Gastroesophageal sphincter (tissue), 3 donors: Measurements from ENCODE around the gene NOTCH4.

Experiments
- POLR2A ChIP-seq, 2 donors: fragments of 450-650 bp; IDR thresholded peaks; one replicate each; pipeline ENCODE4 v1.6.1; 2017; ENCODE audit warnings: antibody characterized with exemption in 2 of 2, mild to moderate bottlenecking in 2 of 2, moderate library complexity in 1 of 2
- TF ChIP-seq, protein P1 (sequence below), 4 experiments: fragments of 200-600 bp in 2 of 4; fragments of 450-650 bp in 2 of 4; sonication (generic) in 1 of 4; IDR thresholded peaks; one replicate each; pipeline ENCODE4 v1.5.1; 2017 to 2019; ENCODE audit warnings: antibody characterized with exemption in 4 of 4, mild to moderate bottlenecking in 2 of 4, moderate library complexity in 2 of 4

GRCh38 chr6:32171234-32171633, 52.6 kb downstream of the NOTCH4 start:
- TF ChIP-seq, protein P1, sequence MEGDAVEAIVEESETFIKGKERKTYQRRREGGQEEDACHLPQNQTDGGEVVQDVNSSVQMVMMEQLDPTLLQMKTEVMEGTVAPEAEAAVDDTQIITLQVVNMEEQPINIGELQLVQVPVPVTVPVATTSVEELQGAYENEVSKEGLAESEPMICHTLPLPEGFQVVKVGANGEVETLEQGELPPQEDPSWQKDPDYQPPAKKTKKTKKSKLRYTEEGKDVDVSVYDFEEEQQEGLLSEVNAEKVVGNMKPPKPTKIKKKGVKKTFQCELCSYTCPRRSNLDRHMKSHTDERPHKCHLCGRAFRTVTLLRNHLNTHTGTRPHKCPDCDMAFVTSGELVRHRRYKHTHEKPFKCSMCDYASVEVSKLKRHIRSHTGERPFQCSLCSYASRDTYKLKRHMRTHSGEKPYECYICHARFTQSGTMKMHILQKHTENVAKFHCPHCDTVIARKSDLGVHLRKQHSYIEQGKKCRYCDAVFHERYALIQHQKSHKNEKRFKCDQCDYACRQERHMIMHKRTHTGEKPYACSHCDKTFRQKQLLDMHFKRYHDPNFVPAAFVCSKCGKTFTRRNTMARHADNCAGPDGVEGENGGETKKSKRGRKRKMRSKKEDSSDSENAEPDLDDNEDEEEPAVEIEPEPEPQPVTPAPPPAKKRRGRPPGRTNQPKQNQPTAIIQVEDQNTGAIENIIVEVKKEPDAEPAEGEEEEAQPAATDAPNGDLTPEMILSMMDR (IDR thresholded peaks at IDR 0.05): no peak
- TF ChIP-seq POLR2A (IDR thresholded peaks at IDR 0.05): no peak
